Measurements from ENCODE around the gene EVA1A. TPM values are rescaled to one million over a fixed set of nuclear protein-coding genes. Genes with fewer than 3 reads are reported as not detected.

The EVA1A gene
- total and polyA plus RNA-seq, 7 donors: 0.51 to 2.5 (median 0.83) TPM

- intact Hi-C loops (cut with DNase I): no loop called here
- H3K36me3 ChIP-seq (ENCODE audit: insufficient read depth in 1 of 2, low read depth in 1 of 2): no peaks in the 10 kb centered on the region
- no peak for DNase-seq
- H3K4me1 ChIP-seq: no peaks in the 10 kb centered on the region
- ATAC-seq: no peak
- H3K9me3 ChIP-seq: no peaks in the 10 kb centered on the region
- WGBS, 3 donors: 5 to 11% (median 11%) methylated on average over 3 of the region's 3 CpGs
- no peaks in the 10 kb centered on the region for H3K27me3 ChIP-seq (ENCODE audit: insufficient read depth in 3 of 3, low read length in 2 of 3)
- H3K4me3 ChIP-seq: no peak overlapping the region
- TF ChIP-seq CTCF (IDR thresholded peaks at IDR 0.05): no peak
- no peak overlapping the region for H3K27ac ChIP-seq
These were observed 20.6 kb downstream of the EVA1A start for GRCh38 chr2:75539955-75540716.

GRCh38 chr2:75538521-75539490, 21.9 kb downstream of the EVA1A start:
- Histone ChIP-seq H3K36me3 (ENCODE audit: insufficient read depth in 1 of 2, low read depth in 1 of 2) (no peaks in the 10 kb centered on the region), H3K27ac (no peak overlapping the region), H3K9me3 (no peaks in the 10 kb centered on the region), H3K4me1 (no peaks in the 10 kb centered on the region), H3K4me3 (no peak overlapping the region), H3K27me3 (ENCODE audit: insufficient read depth in 3 of 3, low read length in 2 of 3) (no peaks in the 10 kb centered on the region)
- intact Hi-C loops (cut with DNase I): no loop called here
- TF ChIP-seq CTCF (IDR thresholded peaks at IDR 0.05): no peak
- DNase-seq (no peak), ATAC-seq (no peak)
- 68 to 76% (median 73%) methylated on average over 6 of the region's 6 CpGs for WGBS, 3 donors

GRCh38 chr2:75537658-75538057, 23.1 kb downstream of the EVA1A start:
- no peaks in the 10 kb centered on the region for H3K4me1 ChIP-seq
- no peak overlapping the region for H3K4me3 ChIP-seq
- H3K36me3 ChIP-seq (ENCODE audit: insufficient read depth in 1 of 2, low read depth in 1 of 2): no peaks in the 10 kb centered on the region
- no peak for ATAC-seq
- H3K9me3 ChIP-seq: no peaks in the 10 kb centered on the region
- no peaks in the 10 kb centered on the region for H3K27me3 ChIP-seq (ENCODE audit: insufficient read depth in 3 of 3, low read length in 2 of 3)
- no peak overlapping the region for H3K27ac ChIP-seq
- intact Hi-C loops (cut with DNase I): no loop called here
- DNase-seq: no peak
- WGBS, 3 donors: 97 to 99% (median 97%) methylated on average over 3 of the region's 3 CpGs
- no peak for TF ChIP-seq CTCF (IDR thresholded peaks at IDR 0.05)

- H3K36me3 ChIP-seq (ENCODE audit: insufficient read depth in 1 of 2, low read depth in 1 of 2): no peaks in the 10 kb centered on the region
- intact Hi-C loops (cut with DNase I): no loop called here
- H3K9me3 ChIP-seq: no peaks in the 10 kb centered on the region
- DNase-seq (no peak), ATAC-seq (no peak)
- H3K4me1 ChIP-seq: no peaks in the 10 kb centered on the region
- H3K27ac ChIP-seq: no peak overlapping the region
- no peak for TF ChIP-seq CTCF (IDR thresholded peaks at IDR 0.05)
- H3K4me3 ChIP-seq: no peak overlapping the region
- WGBS, 3 donors: 90 to 93% (median 90%) methylated on average over 3 of the region's 3 CpGs
- H3K27me3 ChIP-seq (ENCODE audit: insufficient read depth in 3 of 3, low read length in 2 of 3): no peaks in the 10 kb centered on the region
These were observed 27.6 kb downstream of the EVA1A start for GRCh38 chr2:75533135-75533534.

Data from psoas muscle (tissue), 8 donors.